AG09319 (cell line): ENCODE results near the gene XPR1.

Experiments
- DNase-seq: peaks from one replicate; pipeline ENCODE4 v3.0.0-alpha.2; 2010; ENCODE audit warnings: low read depth; ENCODE audit errors: extremely low read depth
- CTCF ChIP-seq: IDR thresholded peaks from 2 replicates; pipeline ENCODE4 v1.5.1; 2011; ENCODE audit warnings: low read depth, mild to moderate bottlenecking, inconsistent platforms, low read length, moderate library complexity

Gene XPR1

GRCh38 chr1:180889325-180889724, 257.5 kb downstream of the XPR1 start:
- no peak for DNase-seq
- TF ChIP-seq CTCF: no peak

GRCh38 chr1:180892272-180892671, 260.4 kb downstream of the XPR1 start:
- no peak for TF ChIP-seq CTCF
- DNase-seq: no peak

- no peak for DNase-seq
- TF ChIP-seq CTCF: no peak
These were observed 260.9 kb downstream of the XPR1 start for GRCh38 chr1:180892675-180893074.

- no peak for DNase-seq
- no peak for TF ChIP-seq CTCF
These were observed 261.8 kb downstream of the XPR1 start for GRCh38 chr1:180893614-180894013.

- TF ChIP-seq CTCF: no peak
- no peak for DNase-seq
These were observed 264.3 kb downstream of the XPR1 start for GRCh38 chr1:180896161-180896560.

GRCh38 chr1:180898441-180899219, 266.8 kb downstream of the XPR1 start:
- DNase-seq: no peak
- no peak for TF ChIP-seq CTCF

GRCh38 chr1:180899262-180899661, 267.4 kb downstream of the XPR1 start:
- TF ChIP-seq CTCF: no peak
- no peak for DNase-seq
